22Rv1 (cell line): ENCODE data around the gene KRT33A.

Source experiments
- ZFX ChIP-seq: fragments of 450-650 bp; IDR thresholded peaks from 2 replicates; pipeline ENCODE4 v1.6.1; 2017; ENCODE audit warnings: antibody characterized with exemption, borderline replicate concordance
- TF ChIP-seq, protein P1 (sequence below): fragments of 450-650 bp; IDR thresholded peaks from 2 replicates; pipeline ENCODE4 v1.5.1; 2017; ENCODE audit warnings: mild to moderate bottlenecking

DNA sequence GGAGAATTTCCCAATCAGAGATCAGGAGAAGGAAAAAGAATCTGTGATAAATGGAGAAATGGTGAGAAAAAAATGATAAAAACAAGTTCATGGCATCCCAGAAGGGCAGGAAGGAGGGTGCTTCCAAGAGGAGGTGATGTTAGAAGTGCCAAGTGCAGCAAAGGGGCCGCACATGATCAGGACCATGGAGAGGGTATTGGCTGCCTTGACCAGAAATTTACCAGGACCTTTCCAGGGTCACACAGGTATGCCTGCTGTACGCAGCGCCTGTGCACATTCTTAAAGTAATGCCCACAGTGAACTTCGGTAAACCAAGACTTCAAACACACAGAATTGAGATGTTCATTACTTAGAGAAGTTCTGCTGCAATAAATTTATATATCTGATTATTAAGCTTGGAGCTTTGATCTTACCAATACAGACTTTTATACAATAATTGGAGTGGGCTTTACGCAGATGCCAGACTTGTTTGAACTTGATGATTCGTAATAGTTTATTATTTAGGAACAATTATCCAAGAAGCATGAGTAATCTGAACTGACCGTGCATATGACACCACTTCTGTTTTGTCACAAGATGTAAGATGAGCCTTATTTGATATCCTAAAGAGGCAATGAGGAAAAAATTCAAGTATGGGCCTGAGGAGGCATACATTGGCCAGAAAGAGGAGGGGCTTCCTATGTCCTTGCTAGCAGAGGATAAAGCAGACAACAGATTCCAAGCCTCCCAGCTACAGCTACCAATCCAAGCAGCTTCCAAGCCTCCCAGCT lies 2.2 kb upstream of the KRT33A start:
- TF ChIP-seq, protein P1, sequence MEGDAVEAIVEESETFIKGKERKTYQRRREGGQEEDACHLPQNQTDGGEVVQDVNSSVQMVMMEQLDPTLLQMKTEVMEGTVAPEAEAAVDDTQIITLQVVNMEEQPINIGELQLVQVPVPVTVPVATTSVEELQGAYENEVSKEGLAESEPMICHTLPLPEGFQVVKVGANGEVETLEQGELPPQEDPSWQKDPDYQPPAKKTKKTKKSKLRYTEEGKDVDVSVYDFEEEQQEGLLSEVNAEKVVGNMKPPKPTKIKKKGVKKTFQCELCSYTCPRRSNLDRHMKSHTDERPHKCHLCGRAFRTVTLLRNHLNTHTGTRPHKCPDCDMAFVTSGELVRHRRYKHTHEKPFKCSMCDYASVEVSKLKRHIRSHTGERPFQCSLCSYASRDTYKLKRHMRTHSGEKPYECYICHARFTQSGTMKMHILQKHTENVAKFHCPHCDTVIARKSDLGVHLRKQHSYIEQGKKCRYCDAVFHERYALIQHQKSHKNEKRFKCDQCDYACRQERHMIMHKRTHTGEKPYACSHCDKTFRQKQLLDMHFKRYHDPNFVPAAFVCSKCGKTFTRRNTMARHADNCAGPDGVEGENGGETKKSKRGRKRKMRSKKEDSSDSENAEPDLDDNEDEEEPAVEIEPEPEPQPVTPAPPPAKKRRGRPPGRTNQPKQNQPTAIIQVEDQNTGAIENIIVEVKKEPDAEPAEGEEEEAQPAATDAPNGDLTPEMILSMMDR, result no peak
- TF ChIP-seq ZFX, result no peak
